Measurements from ENCODE around the gene C11orf97.
"Not testable (repeated sequence)": the region's sequence is repeated elsewhere in the genome, so short reads cannot be mapped to it uniquely, and the experiment has no call there.

C11orf97 gene

GRCh38 chr11:94501522-94501921, 10.7 kb upstream of the C11orf97 start:
- no peak overlapping the region for H3K4me3 ChIP-seq (ENCODE audit: low read length)
- H4K20me1 ChIP-seq (ENCODE audit: control insufficient read depth, insufficient read depth, low read depth, low read length) = no peaks in the 10 kb centered on the region
- TF ChIP-seq EZH2phosphoT487 (IDR thresholded peaks at IDR 0.05; ENCODE audit: borderline replicate concordance, low read length) (no peak), CTCF (IDR thresholded peaks at IDR 0.05; ENCODE audit: low read depth, low read length, poor library complexity, severe bottlenecking) (no peak)
- no peaks in the 10 kb centered on the region for H3K4me1 ChIP-seq (ENCODE audit: control insufficient read depth, low read length)
- no peaks in the 10 kb centered on the region for H3K9me2 ChIP-seq (replicated peaks; ENCODE audit: control insufficient read depth, low read length)
- H3K4me2 ChIP-seq (ENCODE audit: low read length) = no peak overlapping the region
- no peaks in the 10 kb centered on the region for H3K79me2 ChIP-seq (ENCODE audit: control insufficient read depth, low read length)
- peaks cover 34% of the 10 kb centered on the region for H3K36me3 ChIP-seq (ENCODE audit: control insufficient read depth, low read length)
- no peak overlapping the region for H3K27ac ChIP-seq (ENCODE audit: low read depth, low read length)
- H3K9me3 ChIP-seq (ENCODE audit: control insufficient read depth, insufficient read depth, low read length) = no peaks in the 10 kb centered on the region
- H3K27me3 ChIP-seq (ENCODE audit: control insufficient read depth, low read length) = no peaks in the 10 kb centered on the region
- H3F3A ChIP-seq (ENCODE audit: control insufficient read depth, insufficient read depth) = no peaks in the 10 kb centered on the region

DNA sequence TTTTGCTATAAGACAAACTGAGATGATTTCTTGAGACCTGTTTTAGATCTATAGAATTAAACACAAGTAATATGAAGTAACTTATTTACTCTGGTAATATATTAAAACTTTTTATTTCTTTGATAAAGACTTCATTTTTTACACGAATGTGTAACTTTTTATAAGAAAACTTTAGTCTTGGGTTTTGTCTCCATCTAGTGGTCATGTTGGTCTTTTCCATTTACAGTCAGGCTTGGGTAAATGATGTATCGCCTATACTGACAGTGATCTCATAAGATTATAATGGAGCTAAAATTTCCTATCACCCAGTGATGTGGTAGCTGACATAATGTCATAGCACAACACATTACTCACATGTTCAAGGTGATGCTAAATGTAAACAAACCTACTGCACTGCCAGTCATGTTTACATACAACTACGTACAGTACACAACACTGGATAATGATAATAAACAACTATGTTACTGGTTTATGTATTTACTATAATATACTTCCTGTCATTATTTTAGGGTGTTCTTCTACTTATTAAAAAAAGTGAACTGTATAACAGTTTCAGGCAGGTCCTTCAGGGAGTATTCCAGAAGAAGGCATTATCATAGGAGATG, 7.5 kb upstream of the C11orf97 start:
- H3K27me3 ChIP-seq (ENCODE audit: control insufficient read depth, low read length) = no peaks in the 10 kb centered on the region
- no peaks in the 10 kb centered on the region for H4K20me1 ChIP-seq (ENCODE audit: control insufficient read depth, insufficient read depth, low read depth, low read length)
- H3K4me3 ChIP-seq (ENCODE audit: low read length) = no peak overlapping the region
- H3K36me3 ChIP-seq (ENCODE audit: control insufficient read depth, low read length) = peaks cover 5% of the 10 kb centered on the region
- no peaks in the 10 kb centered on the region for H3K79me2 ChIP-seq (ENCODE audit: control insufficient read depth, low read length)
- no peak overlapping the region for H3K27ac ChIP-seq (ENCODE audit: low read depth, low read length)
- H3K9me2 ChIP-seq (replicated peaks; ENCODE audit: control insufficient read depth, low read length) = no peaks in the 10 kb centered on the region
- no peaks in the 10 kb centered on the region for H3F3A ChIP-seq (ENCODE audit: control insufficient read depth, insufficient read depth)
- H3K4me1 ChIP-seq (ENCODE audit: control insufficient read depth, low read length) = no peaks in the 10 kb centered on the region
- TF ChIP-seq EZH2phosphoT487 (IDR thresholded peaks at IDR 0.05; ENCODE audit: borderline replicate concordance, low read length) (no peak), CTCF (IDR thresholded peaks at IDR 0.05; ENCODE audit: low read depth, low read length, poor library complexity, severe bottlenecking) (peak; percentile 65)
- no peak overlapping the region for H3K4me2 ChIP-seq (ENCODE audit: low read length)
- H3K9me3 ChIP-seq (ENCODE audit: control insufficient read depth, insufficient read depth, low read length) = no peaks in the 10 kb centered on the region

DNA sequence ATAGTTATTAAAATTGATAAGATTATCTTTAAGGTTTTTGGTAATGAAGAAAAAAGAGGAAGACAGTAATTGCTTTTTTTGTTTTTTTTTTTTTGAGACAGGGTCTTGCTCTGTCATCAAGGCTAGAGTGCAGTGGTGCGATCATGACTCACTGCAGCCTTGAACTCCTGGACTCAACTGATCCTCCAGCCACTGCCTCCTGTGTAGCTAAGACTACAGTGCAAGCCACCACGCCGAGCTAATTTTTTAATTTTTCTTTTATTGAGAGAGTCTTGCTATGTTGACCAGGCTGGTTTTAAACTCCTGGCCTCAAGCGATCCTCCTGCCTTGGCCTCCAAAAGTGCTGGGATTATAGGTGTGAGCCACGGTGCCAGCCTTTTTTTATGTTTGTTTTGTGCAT, 5.7 kb upstream of the C11orf97 start:
- H3K36me3 ChIP-seq (ENCODE audit: control insufficient read depth, low read length); H4K20me1 ChIP-seq (ENCODE audit: control insufficient read depth, insufficient read depth, low read depth, low read length); H3K4me2 ChIP-seq (ENCODE audit: low read length); H3K9me3 ChIP-seq (ENCODE audit: control insufficient read depth, insufficient read depth, low read length); H3K27ac ChIP-seq (ENCODE audit: low read depth, low read length); H3K4me1 ChIP-seq (ENCODE audit: control insufficient read depth, low read length); H3K9me2 ChIP-seq (replicated peaks; ENCODE audit: control insufficient read depth, low read length); H3K79me2 ChIP-seq (ENCODE audit: control insufficient read depth, low read length); H3F3A ChIP-seq (ENCODE audit: control insufficient read depth, insufficient read depth); H3K4me3 ChIP-seq (ENCODE audit: low read length); H3K27me3 ChIP-seq (ENCODE audit: control insufficient read depth, low read length): not testable (repeated sequence)

GRCh38 chr11:94507485-94507884, 4.8 kb upstream of the C11orf97 start:
- peaks cover 11% of the 10 kb centered on the region for H3K27me3 ChIP-seq (ENCODE audit: control insufficient read depth, low read length)
- no peaks in the 10 kb centered on the region for H3K9me3 ChIP-seq (ENCODE audit: control insufficient read depth, insufficient read depth, low read length)
- no peak overlapping the region for H3K4me2 ChIP-seq (ENCODE audit: low read length)
- H3K36me3 ChIP-seq (ENCODE audit: control insufficient read depth, low read length) = no peaks in the 10 kb centered on the region
- H4K20me1 ChIP-seq (ENCODE audit: control insufficient read depth, insufficient read depth, low read depth, low read length) = no peaks in the 10 kb centered on the region
- TF ChIP-seq EZH2phosphoT487 (IDR thresholded peaks at IDR 0.05; ENCODE audit: borderline replicate concordance, low read length) = no peak
- TF ChIP-seq CTCF (IDR thresholded peaks at IDR 0.05; ENCODE audit: low read depth, low read length, poor library complexity, severe bottlenecking) = no peak
- H3K4me3 ChIP-seq (ENCODE audit: low read length) = no peak overlapping the region
- no peaks in the 10 kb centered on the region for H3F3A ChIP-seq (ENCODE audit: control insufficient read depth, insufficient read depth)
- H3K27ac ChIP-seq (ENCODE audit: low read depth, low read length) = no peak overlapping the region
- H3K9me2 ChIP-seq (replicated peaks; ENCODE audit: control insufficient read depth, low read length) = no peaks in the 10 kb centered on the region
- H3K4me1 ChIP-seq (ENCODE audit: control insufficient read depth, low read length) = peaks cover 3% of the 10 kb centered on the region; the same call in 1 of the 2 replicates
- no peaks in the 10 kb centered on the region for H3K79me2 ChIP-seq (ENCODE audit: control insufficient read depth, low read length)
